Keratinocyte (primary cell): ENCODE results near the gene ZC3H8.

Experiments
- EZH2 ChIP-seq: IDR thresholded peaks from one replicate; pipeline ENCODE4 v1.6.1; 2012; ENCODE audit warnings: inconsistent platforms, mild to moderate bottlenecking, low read length, moderate library complexity
- TF ChIP-seq, protein P1 (sequence below), 3 experiments: IDR thresholded peaks in 1 of 3; conservative IDR thresholded peaks in 1 of 3; optimal IDR thresholded peaks in 1 of 3; 2 replicates in 2 of 3; 3 replicates in 1 of 3; pipeline versions ENCODE3 to v1.5.1; 2011; ENCODE audit warnings: low read length in 3 of 3, mild to moderate bottlenecking in 3 of 3, moderate library complexity in 2 of 3, control low read depth in 1 of 3, inconsistent platforms in 1 of 3; ENCODE audit not compliant: insufficient read depth in 2 of 3; ENCODE audit errors: extremely low read depth in 1 of 3

DNA sequence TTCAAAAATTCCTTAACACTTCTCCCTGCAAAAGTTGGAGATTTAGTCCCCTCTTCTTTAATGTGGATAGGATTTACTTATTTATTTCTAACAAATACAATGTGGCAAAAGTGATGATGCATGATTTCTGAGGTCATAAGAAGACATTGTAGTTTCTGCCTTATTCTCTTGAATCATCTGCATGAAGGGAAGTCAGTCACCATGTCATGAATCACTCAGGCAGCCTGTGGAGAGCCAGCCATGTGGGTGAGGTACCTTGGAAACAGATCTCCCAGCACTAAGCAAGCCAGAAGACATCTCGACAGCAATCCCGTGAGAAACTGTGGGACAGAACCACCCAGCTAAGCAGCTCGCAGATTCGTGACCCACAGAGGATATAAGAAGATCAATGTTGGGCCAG, 2.7 kb upstream of the ZC3H8 start:
- TF ChIP-seq, protein P1, sequence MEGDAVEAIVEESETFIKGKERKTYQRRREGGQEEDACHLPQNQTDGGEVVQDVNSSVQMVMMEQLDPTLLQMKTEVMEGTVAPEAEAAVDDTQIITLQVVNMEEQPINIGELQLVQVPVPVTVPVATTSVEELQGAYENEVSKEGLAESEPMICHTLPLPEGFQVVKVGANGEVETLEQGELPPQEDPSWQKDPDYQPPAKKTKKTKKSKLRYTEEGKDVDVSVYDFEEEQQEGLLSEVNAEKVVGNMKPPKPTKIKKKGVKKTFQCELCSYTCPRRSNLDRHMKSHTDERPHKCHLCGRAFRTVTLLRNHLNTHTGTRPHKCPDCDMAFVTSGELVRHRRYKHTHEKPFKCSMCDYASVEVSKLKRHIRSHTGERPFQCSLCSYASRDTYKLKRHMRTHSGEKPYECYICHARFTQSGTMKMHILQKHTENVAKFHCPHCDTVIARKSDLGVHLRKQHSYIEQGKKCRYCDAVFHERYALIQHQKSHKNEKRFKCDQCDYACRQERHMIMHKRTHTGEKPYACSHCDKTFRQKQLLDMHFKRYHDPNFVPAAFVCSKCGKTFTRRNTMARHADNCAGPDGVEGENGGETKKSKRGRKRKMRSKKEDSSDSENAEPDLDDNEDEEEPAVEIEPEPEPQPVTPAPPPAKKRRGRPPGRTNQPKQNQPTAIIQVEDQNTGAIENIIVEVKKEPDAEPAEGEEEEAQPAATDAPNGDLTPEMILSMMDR (optimal IDR thresholded peaks at IDR 0.05 in 1 of 3, IDR thresholded peaks at IDR 0.05 in 1 of 3, conservative IDR thresholded peaks at IDR 0.05 in 1 of 3; ENCODE audit: extremely low read depth in 1 of 3, insufficient read depth in 2 of 3, low read length in 3 of 3), result no peak
- TF ChIP-seq EZH2, result no peak
